ENCODE data around the gene SLC38A6.

The SLC38A6 gene

GRCh38 chr14:60974090-60974651, 6.9 kb upstream of the SLC38A6 start:
- DNase-seq (ENCODE audit: low read depth): no peak
- H3K4me3 ChIP-seq (ENCODE audit: low read depth, low read length): no peak overlapping the region
- TF ChIP-seq, protein P1, sequence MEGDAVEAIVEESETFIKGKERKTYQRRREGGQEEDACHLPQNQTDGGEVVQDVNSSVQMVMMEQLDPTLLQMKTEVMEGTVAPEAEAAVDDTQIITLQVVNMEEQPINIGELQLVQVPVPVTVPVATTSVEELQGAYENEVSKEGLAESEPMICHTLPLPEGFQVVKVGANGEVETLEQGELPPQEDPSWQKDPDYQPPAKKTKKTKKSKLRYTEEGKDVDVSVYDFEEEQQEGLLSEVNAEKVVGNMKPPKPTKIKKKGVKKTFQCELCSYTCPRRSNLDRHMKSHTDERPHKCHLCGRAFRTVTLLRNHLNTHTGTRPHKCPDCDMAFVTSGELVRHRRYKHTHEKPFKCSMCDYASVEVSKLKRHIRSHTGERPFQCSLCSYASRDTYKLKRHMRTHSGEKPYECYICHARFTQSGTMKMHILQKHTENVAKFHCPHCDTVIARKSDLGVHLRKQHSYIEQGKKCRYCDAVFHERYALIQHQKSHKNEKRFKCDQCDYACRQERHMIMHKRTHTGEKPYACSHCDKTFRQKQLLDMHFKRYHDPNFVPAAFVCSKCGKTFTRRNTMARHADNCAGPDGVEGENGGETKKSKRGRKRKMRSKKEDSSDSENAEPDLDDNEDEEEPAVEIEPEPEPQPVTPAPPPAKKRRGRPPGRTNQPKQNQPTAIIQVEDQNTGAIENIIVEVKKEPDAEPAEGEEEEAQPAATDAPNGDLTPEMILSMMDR (conservative IDR thresholded peaks at IDR 0.05; ENCODE audit: low read depth, low read length): no peak

DNA sequence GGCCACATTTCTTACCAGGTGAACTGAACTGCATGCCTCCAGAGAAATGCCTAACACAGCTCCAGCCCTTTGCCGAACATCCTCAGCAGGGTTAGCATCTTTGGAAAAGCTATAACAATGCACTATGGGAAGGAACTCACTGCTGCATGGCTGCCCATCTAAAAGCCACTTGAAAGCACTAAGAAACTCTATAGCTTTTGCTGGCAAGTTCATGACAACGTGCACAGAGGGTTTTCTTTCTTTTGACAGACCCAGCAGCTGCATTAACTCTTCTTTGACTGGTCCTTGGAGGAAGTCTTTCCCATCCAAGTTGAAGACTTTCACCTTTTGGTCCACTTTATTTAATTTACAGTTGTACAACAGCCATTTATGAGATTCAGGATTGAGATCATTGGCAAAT, 5.5 kb upstream of the SLC38A6 start:
- DNase-seq (ENCODE audit: low read depth): no peak
- H3K4me3 ChIP-seq (ENCODE audit: low read depth, low read length): no peak overlapping the region
- TF ChIP-seq, protein P1 (conservative IDR thresholded peaks at IDR 0.05; ENCODE audit: low read depth, low read length): no peak

DNA sequence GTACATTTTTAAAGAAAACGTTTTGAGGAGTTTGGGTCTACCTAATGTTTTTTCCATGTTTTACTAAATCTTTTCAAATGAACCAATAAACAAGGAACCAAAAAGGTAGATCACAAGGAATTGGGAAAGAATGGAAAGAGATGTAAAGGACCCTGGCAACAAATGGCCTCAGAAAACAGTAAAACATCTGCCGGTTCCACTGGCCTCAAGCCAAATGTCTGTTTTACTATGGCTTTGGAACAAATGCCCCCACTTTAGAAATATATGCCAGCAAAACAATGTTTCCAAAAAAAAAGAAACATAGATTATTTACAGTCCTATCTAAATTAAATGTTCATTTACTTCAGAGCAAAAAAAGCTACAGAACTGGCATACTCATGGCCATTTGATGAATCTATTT, 3.2 kb upstream of the SLC38A6 start:
- TF ChIP-seq, protein P1 (conservative IDR thresholded peaks at IDR 0.05; ENCODE audit: low read depth, low read length): no peak
- peak; percentile 12 for DNase-seq (ENCODE audit: low read depth)
- no peak overlapping the region for H3K4me3 ChIP-seq (ENCODE audit: low read depth, low read length)

GRCh38 chr14:60981633-60982455, 799 bp downstream of the SLC38A6 start:
- peak; percentile 83 for DNase-seq (ENCODE audit: low read depth)
- TF ChIP-seq, protein P1 (conservative IDR thresholded peaks at IDR 0.05; ENCODE audit: low read depth, low read length): no peak
- H3K4me3 ChIP-seq (ENCODE audit: low read depth, low read length): peak overlapping the region; percentile 86

- DNase-seq (ENCODE audit: low read depth): no peak
- TF ChIP-seq, protein P1 (conservative IDR thresholded peaks at IDR 0.05; ENCODE audit: low read depth, low read length): no peak
- H3K4me3 ChIP-seq (ENCODE audit: low read depth, low read length): no peak overlapping the region
Measured at GRCh38 chr14:60984196-60984595, 3.2 kb downstream of the SLC38A6 start.

- no peak overlapping the region for H3K4me3 ChIP-seq (ENCODE audit: low read depth, low read length)
- TF ChIP-seq, protein P1 (conservative IDR thresholded peaks at IDR 0.05; ENCODE audit: low read depth, low read length): no peak
- DNase-seq (ENCODE audit: low read depth): no peak
Measured at GRCh38 chr14:60986500-60986899, 5.5 kb downstream of the SLC38A6 start.

- H3K4me3 ChIP-seq (ENCODE audit: low read depth, low read length): no peak overlapping the region
Measured at GRCh38 chr14:60989599-60989998, 8.6 kb downstream of the SLC38A6 start.

More at GRCh38 chr14:60989599-60989998, 8.6 kb downstream of the SLC38A6 start:
- TF ChIP-seq, protein P1 (conservative IDR thresholded peaks at IDR 0.05; ENCODE audit: low read depth, low read length): no peak
- DNase-seq (ENCODE audit: low read depth): no peak

Measured in choroid plexus epithelial cell (primary cell).